Measurements from ENCODE around the gene TAF13.

TAF13 gene, protein sequence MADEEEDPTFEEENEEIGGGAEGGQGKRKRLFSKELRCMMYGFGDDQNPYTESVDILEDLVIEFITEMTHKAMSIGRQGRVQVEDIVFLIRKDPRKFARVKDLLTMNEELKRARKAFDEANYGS

DNA sequence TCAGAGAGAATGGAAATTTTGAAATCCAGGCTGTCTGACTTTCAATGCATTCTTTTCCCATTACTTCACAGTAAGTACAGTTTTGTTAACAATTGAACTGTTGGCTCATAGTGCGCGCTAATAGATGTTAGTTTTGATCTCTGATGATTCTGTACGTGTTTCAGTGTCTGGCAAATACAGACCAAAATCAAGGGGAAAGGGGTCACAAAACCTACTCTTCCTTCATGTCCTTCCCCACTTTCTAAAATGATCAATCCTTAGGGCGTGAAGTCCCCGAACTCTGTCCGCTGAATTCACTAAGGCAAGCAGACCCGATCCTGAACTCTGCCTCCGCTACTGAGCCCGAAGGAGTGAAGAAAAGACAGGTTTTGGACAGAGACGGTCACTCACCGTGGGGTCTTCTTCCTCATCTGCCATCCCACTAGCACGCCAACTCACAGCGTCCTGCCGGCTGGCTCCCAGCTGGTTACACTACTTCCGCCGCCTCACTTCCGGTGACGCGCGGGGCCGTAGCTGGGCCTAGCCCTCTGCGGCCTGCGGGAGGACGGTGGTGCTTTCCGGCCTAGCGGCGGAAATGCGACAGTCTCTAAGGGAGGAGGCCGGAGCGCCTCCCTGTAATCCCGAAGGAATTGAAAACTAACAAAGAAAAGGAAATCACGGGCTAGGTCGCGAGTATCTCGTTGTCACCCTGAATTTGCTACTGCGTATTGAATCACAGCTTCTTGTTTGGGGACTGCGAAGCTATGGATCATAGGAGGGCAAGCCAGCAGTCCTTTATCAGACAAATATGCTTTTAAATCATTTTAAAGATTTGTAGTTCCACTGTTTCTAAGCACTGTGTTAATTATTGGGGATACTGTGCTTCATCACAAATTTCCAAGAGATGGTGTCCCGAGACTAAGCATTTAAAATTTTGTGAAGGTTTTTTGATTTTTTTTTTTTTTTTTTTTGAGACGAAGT is at the start of gene TAF13:
TSS of gene TAF13 (minus strand) at position 473 of the 960 bp plus-strand sequence. CDS start at position 417, 56 bp downstream.
- DNase-seq = peak; percentile 31

DNA sequence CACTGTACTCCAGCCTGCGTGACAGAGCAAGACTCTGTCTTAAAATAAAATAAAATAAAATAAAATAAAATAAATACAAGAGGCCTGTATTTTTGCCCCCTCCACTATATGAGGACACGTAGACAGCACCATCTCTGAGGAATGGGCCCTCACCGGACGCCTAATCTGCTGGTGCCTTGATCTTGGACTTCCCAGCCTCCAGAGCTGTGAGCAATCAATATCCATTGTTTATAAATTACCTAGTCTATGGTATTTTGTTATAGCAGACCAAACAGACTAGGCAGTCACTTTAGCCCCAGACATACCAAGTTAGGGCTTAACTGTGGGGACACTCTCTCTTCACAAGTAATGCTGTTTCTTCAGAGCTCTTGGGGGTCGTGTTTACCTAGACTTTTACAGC is 44.6 kb upstream of the TAF13 start:
- no peak for DNase-seq

DNA sequence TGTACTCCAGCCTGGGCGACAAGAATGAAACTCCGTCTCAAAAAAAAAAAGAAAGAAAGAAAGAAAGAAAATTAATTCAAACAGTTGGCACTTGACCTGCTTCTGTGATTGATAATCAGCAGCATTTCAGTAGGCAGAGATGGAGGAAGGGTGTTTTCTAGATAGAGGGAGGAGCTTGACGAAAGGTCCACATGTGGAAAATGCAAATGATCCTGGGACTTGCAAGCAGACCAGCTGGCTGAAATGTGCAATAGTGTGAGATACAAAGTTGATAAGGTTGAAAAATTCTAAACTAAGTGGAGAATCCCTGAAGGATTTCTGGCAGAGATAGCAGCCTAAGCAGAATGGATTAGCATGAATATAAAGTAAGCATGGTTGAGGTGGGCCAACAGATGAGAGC is 42.3 kb upstream of the TAF13 start:
- no peak for DNase-seq

DNA sequence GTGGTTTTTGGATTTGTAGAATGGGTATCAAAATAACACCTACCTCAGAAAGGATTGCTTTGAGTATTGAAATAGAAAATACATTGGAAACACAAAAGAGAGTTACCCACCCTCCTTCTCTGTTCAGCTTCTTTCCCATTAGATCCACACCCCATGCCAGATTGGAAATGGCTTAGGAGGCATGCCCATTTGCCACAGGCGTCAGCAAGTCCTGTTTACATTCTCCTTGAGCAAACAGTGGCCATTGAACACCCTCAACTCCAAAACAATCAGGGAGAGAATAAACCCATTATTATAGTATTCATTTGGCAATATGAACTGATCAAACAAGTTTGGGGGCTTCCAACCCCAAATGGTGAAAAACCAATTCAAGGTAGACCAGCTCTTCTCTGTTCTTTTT is 40.5 kb upstream of the TAF13 start:
- no peak for DNase-seq

DNA sequence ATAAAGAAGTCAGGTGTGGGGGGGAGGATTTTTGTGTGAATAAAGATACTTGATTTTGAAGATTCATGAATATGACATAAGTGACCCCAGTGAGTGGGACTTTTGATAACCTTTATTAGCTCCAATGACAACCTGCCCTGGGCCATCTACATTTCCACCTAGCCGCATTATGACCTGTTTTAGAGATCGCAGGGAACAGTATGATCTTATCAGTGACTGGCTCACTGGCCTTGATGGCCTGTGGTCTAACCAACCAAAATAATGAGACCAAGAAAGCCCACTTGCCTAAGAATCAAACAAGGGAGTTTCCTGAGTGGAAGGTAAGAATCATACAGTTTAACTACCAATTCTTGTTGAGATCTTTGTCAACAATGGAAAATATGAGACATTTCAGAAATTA is 39.9 kb upstream of the TAF13 start:
- DNase-seq = no peak

DNA sequence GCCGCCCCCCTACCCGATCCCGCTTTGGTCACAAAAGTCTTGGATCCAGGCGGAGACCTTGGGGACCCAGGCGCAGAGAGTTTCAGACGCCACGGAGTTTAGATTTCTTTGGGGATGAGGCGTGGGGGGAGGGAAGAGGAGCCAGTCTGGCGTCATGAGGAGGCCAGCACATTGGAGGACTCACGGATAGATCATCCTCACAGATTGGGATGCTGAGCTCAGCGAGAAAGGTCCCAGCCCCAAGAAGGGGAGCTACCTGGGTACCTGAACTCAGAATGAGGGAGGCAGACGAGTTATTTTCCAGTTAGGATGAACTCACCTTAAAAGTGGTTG is 38.5 kb upstream of the TAF13 start:
- no peak for DNase-seq

DNA sequence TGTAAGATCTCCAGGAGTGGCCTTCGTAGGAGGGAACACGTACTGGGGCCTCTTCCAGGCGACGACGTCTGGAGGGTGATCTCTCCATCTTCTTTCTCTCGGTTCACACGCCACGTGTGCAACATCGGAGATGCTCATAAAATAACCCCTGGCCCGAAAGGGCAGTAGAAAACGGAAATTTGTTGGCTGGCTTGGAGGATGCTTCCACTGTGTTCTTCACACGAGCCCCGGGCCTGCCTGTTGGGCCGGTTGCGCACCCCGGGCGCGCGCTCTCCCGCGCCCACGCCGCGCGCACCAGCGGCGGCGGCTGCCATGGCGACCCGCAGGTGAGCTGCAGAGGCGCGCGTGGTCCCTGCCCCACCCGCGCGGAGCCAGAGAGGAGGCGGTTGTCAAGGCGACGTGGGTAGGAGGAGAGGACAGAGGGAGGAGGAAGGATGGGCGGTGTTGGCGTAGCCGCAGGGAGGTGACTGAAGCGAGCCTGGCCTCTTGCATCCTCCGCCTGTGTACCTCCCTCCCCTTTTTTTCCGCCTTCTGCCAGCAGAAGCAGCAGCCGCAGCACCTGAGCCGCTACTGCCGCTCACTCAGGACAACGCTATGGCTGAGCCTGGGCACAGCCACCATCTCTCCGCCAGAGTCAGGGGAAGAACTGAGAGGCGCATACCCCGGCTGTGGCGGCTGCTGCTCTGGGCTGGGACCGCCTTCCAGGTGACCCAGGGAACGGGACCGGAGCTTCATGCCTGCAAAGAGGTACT is 38.0 kb upstream of the TAF13 start, which contains the start of gene ELAPOR1:
TSS of gene ELAPOR1 (plus strand) at position 526 of the 752 bp plus-strand sequence. CDS start at position 595, 69 bp downstream.
- no peak for DNase-seq

DNA sequence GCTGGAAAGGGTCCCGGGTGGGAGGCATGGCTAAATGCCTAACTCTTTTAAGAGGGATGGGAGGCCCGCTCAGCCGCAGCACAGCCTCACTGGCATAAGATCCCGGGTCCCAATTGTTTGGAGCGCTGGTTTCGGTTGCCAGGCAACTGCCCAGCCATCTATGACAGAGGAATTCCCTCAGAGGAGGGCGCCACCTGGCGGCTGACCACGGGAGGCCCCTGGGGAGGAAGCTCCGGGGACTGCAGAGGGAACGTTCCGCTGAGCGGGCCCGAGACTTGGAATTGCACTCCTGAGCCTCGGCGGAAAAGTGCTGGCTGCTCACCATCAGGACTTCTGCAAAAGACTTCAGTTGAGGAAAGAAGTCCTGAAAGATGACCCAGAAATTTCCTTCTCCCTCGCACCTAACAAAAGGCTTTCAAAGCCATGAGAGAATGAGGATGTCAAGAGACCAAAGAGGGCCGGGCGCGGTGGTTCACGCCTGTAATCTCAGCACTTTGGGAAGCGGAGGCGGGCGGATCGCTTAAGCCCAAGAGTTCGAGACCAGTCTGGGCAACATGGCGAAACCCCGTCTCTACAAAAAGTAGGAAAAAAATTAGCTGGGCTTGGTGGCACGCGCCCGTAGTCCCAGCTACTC is 37.0 kb upstream of the TAF13 start:
- DNase-seq = peak; percentile 49

DNA sequence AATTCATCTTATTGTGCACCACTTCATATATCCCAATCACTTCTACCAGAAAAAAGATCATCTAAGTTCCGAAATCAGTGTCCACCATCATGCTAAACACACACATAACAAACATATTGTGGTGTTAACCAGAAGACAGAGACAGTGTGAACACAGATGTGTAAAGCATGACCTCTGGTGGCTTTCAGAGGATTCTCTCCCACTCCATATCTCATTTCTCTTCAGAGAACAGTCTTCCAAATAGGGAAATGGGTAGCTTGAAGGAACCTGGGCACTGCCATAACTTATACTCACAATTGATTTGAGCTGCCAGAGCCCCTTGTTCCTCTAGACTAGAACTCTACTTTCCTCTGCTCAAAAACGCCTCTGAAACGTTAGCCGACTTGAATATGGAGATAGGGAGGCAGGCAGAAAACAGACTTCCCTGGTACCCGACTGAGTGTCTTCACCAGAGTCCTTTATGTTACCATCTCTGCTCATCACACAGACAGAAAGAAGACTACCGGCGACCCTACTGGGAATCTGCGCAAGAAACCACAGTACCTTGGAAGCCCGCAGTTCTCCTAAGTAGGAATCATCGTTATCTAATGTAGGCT is 36.4 kb upstream of the TAF13 start:
- DNase-seq = no peak

DNA sequence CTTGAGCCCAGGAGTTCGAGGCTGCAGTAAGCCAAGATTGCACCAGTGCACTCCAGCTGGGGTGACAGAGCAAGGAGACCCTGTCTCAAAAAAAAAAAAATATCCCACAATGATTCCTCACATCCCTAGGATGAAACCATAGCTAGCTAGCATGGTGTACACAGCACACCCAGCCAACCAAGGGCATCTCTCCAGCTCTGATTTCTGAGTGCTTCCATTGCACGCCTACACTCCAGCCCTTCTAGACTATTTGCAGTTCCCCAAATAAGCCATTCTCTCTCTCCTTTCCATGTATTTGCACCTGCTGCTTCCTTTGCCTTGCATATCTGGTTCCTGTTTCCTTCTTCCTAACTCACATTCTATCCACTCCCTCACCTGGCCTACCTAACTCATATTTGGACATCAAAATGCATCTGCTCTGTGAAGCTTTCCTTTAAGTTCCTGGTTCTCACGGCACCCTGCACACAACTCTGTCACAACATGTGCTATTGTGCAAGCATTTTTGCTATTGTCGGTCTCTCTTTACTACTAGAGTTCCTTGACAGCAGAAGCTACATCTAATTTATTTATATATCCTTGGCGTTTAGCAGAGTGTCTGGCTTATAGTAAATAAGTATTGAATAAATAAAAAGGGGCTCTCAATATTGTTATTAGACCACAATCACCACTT is 35.7 kb upstream of the TAF13 start:
- no peak for DNase-seq

DNA sequence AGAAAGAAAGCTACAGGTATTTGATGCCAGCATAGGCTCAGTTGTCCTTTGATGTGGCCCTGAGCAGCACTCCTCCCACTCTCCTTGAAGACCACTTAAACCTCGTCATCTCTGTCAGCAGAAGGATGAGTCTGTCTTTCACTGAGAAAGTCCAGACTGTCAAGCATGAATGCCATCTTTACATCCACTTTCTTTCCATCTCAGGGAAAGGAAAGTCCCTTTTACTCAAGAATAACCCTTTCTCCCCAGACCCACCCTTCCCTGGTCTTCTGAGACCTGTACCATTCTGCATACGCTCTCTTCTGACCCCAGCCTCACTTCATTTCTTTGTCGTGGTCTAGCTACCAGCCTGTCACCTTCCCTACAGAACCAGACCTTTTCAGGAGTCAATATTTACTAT is 34.1 kb upstream of the TAF13 start:
- DNase-seq = no peak

DNA sequence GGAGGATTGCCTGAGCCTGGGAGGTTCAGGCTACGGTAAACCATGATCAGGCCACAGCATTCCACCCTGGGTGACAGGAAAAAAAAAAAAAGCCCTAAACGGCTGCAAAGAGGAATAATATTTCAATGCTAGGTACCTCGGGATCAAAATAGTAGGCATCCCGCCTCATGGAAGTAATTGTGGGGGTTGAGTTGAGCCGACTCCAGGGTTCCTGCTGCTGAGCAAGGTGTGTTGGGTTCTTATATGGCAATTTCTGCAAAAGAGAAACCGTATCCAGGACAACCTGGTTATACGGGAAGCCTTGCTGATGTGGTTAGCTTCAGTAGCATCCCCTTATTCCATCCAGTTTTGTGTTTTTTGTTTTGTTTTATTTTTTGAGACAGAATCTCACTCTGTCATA is 32.0 kb upstream of the TAF13 start:
- no peak for DNase-seq

DNA sequence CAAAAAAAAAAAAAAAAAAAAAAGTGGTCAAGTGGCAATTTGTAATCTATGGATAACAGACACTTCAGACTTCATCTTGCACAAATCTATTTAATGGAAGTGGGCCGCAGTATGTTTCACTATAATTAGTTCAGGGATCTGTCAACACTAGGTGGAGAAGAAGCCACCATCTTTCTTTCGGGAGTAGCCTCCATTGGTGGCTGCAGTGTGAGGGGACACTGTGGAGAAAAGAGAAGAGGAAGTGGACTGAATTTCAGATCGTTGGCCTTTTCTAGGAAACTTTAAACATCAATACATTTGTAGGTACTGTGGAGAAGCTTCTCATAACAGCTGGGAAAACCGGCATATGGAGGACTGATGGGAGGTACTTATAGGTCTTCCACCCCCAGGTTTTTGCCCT is 30.1 kb upstream of the TAF13 start:
- no peak for DNase-seq

DNA sequence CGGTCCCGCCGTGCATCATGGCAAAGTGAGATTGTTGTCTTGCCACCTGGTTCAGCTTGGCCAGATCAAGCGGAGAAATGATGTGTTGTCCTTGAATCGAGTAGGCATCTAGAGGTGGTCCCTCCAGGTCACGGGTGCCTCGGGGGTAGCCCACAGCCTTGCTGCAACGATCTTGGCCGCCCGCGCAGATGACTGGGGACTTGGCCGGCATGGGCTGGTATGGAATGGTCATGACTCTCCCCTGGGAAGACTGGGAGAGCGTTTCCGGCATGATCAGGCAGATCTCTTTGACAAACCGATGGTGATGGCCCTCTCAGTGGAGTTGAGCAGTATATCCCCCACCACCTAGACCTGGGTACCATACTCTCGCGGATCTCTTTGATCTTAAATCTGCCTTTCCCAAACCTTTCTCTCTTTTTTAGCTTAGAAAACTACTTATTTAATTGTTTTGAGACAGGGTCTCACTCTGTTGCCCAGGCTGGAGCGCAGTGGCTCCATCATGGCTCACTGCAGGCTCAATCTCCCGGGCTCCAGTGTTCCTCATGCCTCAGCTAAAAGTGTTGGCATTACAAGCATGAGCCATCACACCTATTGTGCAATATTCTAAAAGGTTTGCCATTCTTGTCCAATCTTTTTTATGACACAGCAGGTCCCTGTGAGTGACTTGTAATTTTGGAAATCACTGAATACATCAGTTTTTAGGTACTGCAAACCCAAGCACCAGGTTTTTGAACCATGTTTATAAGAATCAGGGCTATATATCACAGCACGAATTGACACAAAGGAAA is 28.8 kb upstream of the TAF13 start:
- DNase-seq = no peak

DNA sequence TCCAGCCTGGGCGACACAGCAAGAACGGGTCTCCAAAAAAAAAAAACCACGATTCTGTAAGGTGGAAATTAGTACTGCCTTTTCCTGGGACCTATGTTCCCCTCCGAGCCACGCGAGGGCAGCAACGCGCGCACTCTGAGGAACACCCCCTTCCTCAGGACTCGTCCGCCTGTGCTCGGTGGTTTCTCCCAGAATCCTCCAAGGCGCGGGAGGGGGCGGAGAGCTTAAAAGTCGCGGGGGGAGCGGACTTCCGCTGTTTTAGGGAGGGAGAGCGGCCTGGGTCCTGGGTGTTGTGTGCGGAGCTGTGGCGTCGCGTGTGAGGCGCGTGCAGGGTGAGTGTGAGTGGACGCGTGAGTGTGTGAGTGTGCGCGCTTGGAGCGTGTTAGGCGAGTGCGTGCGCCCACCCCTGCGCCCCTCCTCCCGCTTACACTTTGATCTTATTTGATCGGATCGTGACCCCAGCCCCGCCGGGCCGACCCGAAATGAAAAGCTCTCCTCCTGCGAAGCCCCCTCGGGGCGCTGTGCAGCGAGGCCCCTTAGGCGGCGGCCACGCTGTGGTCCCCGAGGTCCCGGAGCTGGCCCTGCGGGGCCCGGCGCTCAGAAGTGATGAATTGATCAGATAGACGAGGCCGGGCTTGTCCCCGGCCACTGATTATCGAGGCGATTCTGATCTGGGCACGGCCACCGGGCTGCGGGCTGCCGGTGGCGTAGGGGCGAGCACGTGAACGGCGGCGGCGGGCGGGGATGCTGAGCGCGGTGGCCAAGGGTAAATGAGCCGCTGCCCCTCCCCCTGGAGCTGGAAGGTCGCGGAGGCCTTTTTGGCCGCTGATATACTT is 24.4 kb upstream of the TAF13 start:
- DNase-seq = no peak

DNA sequence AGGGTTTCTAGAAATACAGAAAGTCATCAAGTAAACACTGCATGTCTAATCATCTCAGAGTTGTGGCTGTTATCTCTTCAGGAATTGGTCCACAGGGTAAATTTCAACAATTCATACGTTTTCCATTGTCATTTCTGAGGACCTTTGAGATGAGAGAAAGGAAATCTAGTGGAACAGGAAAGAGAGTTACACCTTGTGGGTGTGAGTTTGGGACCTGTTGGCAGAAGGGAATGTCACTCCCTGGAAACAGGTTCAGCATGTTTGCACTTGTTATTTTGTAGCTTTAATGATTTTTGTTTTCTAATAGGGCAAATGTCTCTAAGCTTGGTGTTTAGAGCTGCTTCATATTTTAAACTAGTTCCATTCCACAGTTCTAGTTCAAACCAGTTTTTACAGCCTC is 20.3 kb upstream of the TAF13 start:
- no peak for DNase-seq

DNA sequence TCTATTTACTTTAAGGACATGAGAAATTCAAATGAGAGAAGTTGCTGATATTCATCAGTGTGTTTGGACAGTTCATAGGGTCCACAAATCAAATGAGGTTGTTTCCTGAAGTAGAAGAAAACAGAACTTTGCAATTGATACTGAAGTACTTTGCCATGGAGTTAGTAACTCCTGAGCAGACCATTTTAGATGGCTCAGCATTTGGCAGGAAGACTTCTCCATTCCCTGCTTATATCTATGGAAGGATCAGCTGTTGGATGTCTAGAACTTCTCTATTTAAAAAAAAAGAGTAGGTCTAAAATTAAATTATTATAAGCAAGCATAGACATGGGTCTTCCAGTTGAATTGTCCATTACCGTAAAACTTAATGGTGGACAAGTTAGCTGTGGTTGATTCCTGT is 19.8 kb upstream of the TAF13 start:
- no peak for DNase-seq

DNA sequence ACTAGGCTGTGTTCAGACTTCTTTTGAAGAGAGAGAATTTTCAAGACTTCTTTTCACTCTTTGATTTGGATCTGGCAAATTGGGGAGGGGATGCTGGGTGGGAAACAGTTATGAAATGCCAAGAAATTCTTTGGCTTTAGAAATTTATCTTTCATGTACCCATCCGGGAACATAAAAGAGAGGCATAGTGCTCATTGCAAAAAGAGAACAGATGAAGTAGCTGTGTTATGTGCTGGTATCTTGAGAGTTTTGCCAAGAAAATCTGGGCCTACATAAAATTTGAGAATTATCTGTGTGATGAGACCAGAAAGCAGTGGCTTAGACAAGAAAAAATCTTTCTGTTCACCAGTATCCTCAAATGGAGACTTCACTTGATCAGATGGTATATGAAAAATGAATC is 19.1 kb upstream of the TAF13 start:
- no peak for DNase-seq

DNA sequence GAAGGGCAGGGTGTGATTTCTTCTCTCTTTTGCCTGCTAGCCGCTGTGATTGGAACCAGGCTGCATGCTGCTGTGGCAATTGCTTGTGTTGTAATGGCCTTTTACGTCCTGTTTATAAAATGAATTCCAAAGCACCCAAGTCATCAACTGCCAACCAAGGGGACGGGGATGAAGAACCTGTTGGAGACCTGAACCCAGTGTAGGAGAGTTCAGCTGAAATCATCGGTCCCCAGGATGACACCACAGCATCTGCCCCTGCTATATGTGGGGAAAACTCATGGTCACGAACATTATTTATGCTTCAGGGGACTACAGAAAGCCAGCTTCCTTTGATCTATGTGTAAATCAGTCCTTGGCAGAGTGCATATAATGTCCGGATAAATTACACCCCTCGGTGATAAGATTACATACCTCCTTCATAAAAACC is 18.6 kb upstream of the TAF13 start:
- no peak for DNase-seq

DNA sequence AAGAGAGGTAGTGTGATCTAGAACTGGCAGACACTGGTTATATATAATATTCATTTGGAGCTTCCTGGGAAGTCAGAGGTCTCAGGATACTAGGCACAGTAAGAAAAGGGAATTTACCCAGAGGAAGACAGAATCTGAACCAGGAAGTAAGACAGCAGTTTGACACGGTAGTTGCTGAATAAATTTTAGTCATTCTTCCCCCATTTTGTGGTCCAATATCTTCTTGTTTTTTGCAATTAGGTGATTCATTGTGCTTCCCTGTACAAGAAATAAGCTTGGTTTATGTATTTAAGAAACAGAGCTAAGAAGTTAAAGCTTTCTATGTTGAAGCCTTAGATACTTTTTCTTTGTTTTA is 16.0 kb upstream of the TAF13 start:
- no peak for DNase-seq

Measured in cortex of kidney (tissue), 1 donor.